Stimulated activated CD4-positive, alpha-beta T cell treated with anti-CD3 and anti-CD28 coated beads, Interleukin-15, amount 100 ng/mL, for 48 hours (primary cell): ENCODE data around the gene NFATC3.

Experiments used
- DNase-seq, 2 donors: peaks; one replicate each; pipeline ENCODE4 v3.0.0-alpha.2; 2020; ENCODE audit warnings: low read depth in 2 of 2

NFATC3 gene

GRCh38 chr16:68247932-68248331 lies 162.8 kb downstream of the NFATC3 start:
- no peak for DNase-seq

- DNase-seq: no peak
Observed at GRCh38 chr16:68249371-68249770, 164.2 kb downstream of the NFATC3 start.

DNA sequence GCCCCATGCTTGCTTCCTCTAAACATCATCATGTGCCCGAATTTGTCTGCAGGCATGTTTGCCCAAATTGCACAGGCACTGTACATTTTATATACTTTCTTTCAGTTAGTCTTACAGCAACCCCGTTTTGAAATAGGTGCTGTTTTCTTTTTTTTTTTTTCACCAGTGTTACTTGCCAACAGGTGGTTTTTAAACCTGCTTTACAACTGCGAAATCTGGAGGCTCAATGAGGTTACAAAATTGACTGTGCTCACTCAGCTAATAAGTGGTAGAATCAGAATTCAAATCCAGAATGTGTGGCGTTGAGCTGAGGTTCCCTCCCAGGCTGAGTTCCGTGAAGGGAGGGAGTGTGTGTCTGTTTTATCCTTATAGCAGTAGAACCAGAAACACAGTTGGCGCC lies 165.8 kb downstream of the NFATC3 start:
- DNase-seq: no peak

DNA sequence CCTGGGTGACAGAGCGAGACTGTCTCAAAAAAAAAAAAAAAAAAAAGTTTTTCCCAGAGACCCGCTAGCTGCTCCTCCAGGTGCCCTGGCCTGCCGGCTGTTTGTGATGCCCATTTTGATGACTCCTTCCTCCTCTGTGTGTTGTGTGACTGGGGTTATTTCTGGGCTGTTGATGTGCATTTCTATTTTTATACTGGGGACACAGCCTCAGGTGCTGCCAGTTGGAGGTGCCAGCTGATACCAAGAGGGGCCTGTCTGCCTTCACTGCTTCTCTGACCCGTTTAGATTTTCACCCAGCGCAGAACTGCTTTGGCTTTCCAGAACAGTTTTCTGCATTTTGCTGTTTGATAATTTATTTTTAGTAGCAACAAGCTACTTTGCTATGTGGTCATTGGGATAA lies 166.7 kb downstream of the NFATC3 start:
- no peak for DNase-seq

DNA sequence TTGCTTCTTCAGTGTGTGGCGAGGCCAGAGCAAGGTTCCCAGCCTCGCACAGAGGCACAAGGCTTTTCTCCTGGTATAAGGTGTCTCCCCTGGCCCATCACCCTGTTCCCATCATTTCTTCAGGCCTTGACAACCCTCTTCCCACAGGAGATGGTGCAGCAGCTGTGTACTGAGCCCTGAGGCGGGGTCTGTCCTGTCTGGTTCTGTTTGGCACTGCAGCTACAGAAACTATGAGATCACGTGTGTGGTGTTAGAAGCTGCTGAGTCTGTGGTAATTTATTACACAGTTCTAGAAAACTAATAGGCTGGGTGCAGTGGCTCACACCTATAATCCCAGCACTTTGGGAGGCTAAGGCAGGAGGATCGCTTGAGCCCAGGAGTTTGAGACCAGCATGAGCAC lies 167.2 kb downstream of the NFATC3 start:
- DNase-seq: no peak

GRCh38 chr16:68253721-68254120 lies 168.6 kb downstream of the NFATC3 start:
- no peak for DNase-seq

DNA sequence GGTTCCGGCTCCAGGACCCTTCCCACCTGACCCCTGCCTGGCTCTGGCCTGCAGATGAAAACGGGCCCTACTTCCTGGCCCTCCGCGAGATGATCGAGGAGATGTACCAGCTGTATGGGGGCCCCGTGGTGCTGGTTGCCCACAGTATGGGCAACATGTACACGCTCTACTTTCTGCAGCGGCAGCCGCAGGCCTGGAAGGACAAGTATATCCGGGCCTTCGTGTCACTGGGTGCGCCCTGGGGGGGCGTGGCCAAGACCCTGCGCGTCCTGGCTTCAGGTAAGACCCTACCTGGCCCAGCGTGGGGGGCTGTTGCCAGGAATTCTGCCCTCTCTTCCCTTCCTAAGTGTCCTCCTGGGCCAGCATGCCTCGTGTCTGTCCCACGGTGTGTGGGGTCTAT lies 170.5 kb downstream of the NFATC3 start:
- no peak for DNase-seq

DNA sequence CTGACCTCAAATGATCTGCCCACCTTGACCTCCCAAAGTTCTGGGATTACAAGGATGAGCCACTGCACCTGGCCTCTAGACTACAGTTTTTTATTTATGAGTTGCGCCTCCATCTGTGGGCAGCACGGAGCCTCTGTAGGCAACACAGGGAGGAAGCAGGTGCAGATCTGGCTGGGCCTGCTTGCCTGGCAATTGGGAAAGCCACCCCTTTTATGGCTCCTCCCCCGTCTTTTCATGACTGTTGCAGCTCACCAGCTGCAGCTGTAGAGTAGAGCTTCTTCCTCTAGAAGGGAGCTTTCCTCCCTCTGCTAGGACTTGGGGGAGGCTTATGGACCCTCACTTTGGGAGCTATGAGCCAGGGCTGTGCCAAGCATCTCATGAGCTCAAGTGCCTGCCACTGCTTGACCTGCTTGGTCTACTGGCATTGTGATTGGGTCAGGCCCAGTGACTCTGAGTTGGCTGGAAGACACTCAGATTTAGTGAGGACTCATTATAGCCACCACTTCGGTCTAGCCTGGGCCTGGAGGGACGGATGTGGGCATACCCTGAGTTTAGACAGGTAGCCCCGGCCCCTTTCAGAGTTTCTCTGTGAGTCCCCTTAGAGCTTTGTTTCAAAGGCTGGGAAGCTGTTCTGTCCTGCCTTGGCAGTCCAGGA lies 172.2 kb downstream of the NFATC3 start:
- no peak for DNase-seq

GRCh38 chr16:68257906-68258800 lies 173.0 kb downstream of the NFATC3 start:
- DNase-seq: no peak

DNA sequence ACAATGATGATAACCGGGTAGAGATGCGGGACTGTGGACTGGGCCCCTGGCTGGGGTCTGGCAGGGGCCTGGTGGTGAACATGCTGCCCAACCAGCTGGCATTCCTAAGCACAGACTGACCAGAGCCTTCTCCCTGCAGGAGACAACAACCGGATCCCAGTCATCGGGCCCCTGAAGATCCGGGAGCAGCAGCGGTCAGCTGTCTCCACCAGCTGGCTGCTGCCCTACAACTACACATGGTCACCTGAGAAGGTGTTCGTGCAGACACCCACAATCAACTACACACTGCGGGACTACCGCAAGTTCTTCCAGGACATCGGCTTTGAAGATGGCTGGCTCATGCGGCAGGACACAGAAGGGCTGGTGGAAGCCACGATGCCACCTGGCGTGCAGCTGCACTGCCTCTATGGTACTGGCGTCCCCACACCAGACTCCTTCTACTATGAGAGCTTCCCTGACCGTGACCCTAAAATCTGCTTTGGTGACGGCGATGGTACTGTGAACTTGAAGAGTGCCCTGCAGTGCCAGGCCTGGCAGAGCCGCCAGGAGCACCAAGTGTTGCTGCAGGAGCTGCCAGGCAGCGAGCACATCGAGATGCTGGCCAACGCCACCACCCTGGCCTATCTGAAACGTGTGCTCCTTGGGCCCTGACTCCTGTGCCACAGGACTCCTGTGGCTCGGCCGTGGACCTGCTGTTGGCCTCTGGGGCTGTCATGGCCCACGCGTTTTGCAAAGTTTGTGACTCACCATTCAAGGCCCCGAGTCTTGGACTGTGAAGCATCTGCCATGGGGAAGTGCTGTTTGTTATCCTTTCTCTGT lies 174.0 kb downstream of the NFATC3 start:
- DNase-seq: no peak

DNA sequence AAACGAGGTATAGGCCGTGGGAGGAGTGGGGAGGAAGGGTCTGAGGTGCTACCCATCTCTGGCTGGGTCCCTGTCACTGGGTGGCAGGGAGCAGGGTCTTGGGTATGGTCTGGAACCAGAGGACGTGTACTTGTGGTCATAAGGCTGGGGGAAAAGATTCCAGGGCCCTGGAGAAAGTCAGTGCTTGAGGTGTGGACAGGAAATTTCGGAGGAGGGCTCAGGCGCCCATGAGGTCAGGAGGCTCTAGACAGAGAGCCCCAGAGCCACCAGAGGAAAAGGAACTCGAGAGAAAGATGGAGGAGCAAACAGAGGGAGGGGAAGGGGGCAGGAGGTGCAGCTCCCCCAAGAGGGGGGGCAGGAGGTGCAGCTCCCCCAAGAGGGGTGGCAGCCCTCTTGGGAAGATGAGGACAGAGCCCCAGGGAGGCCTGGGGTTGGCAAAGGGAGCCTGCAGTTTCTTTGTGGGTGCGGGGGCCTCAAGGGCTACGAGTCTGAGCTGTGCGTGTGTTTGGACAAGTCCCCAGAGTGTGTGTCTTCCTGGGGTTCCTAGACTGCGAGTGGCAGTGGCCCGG lies 178.5 kb downstream of the NFATC3 start:
- DNase-seq: no peak

GRCh38 chr16:68264128-68265077 lies 179.2 kb downstream of the NFATC3 start, which contains the start of gene SLC7A6:
Gene SLC7A6, plus strand, starts transcription at chr16:68264526. Its CDS starts 10,201 bp downstream, at chr16:68274727.
- peak; percentile 79 to 82 for DNase-seq

DNA sequence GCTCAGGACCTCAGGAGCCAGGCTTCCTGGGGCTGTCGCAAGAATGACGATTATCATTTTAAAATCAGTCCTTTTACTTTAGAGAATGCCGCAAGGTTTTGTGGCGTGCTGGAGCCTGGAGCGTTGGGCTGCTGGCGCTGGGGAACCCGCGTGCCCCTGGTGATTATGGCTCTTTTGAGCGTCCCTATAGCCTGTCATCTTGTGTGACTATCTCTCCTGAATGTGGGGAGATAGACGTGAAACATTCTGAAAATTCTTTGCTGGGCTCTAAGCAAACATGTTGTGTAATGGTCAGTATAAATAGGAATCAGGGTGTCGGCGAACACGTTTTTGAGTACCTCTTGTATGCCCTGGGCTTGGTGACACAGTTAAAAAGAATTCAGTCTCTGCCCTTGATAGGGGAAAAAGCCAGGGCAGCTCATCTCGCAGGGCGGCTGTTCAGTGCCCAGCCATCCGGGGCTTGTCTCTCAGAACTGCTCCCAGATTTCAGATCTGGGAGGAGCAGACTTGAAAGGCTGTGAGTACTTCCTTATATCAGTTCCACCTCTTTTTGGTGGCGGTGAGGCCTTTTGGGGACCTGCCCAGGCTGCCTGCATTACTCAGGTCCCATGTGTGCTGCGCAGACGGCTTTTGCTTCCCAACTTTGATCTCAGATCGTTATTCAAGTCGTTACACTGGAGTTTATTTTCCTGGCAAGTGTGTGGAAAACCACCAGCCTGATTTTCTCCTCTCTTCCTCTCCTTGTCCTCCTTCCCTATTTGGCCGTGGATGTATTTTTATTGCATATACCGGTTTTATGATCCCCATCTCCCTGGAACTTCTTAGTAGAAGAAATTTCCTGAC lies 180.1 kb downstream of the NFATC3 start:
- peak; percentile 33 to 44 for DNase-seq

DNA sequence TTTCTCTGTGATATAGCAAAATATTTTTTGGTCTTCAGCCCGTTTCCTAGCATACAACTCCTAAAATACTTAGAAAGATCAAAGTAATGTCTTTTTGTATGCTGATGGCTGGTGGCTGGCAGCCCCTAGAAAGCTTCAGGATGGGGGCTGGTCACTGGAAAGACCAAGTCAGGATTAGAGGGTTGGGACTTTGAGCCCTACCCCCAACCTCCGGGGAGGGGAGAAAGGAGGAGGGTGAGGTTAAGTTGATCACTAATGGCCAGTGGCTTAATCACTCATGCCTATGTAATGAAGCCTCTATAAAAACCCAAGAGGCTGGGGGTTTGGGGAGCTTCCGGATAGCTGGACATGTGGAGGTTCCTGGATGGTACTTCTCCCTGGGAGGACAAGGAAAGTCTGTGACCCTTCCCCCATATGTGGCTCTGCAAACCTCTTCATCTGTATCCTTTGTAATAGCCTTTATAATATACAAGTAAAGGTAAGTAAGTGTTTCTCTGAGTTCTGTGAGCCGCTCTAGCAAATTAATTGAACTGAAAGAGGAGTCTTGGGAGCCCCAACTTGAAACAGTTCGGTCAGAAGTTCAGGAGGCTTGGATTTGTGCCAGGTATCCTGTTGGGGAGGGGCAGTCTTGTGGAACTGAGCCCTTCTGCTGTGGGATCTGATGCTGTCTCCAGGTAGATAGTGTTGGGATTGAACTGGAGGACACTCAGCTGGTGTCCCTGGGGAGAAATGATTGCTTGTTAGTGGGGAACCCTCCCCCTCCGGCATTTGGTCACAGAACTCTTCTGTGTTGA lies 182.6 kb downstream of the NFATC3 start:
- no peak for DNase-seq

DNA sequence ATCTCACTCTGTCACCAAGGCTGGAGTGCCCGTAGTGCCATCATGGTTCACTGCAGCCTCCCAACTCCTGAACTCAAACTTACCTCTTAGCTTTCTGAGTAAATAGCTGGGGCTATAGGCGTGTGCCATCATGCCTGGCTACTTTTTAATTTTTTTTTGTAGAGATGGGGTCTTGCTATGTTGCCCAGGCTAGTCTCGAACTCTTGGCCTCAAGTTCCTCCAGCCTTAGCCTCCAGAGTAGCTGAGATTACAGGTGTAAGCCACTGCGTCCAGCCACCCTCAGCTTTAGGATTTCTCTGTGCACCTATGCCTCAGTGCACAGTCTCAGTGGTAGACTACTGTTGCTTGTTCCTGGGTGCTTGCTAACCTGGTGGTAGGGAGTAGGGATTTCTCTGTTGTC lies 184.6 kb downstream of the NFATC3 start:
- DNase-seq: no peak

- no peak for DNase-seq
Observed at GRCh38 chr16:68270353-68270752, 185.2 kb downstream of the NFATC3 start.

- no peak for DNase-seq
Observed at GRCh38 chr16:68272507-68273209, 187.5 kb downstream of the NFATC3 start.

DNA sequence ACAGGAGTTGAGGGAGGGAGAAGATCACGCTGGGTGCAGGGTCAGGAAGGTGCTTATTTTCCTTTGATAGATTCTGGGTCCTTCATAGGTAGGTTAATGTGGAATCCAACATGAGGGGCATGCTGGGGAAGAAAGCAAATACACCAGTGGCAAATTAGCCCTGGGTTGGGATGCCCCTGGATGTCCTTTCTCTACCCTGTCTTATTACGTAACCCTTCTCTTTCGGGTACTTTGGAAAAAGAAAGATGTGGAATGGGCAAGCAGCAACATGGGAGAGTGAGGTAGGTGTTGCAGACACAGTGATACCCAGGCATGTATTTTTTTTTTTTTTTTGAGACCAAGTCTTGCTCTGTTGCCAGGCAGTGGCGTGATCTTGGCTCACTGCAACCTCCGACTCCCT lies 188.3 kb downstream of the NFATC3 start:
- DNase-seq: no peak
